ENCODE measurements around the gene ERCC6L2.

DNA sequence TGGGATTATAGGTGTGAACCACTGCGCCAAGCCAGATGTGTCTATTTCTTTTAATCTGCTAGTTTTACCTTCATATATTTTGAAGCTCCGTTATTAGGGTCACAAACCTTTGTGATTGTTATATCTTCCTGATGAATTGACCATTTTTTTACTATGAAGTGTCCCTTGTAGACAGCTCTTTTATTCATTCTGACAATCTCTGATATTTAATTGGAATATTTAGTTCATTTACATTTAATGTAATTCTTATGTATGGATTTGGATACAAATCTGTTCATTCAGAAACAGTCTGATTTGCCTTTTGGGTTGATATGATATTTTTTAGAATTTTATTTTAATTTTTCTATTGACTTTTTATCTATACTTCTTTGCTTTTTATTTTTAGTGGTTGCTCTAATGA lies 17.2 kb downstream of the ERCC6L2 start:
- TF ChIP-seq E2F1 (CRISPR knock-in tag; IDR thresholded peaks at IDR 0.05) (no peak), CTCF (IDR thresholded peaks at IDR 0.05) (no peak)

Data from WTC11 (cell line).